ENCODE results near the gene TACC2.

The TACC2 gene

GRCh38 chr10:122301055-122301810 is 312.3 kb downstream of the TACC2 start:
- Histone ChIP-seq H3K9ac (ENCODE audit: low read depth, low read length) (no peak overlapping the region), H4K20me1 (ENCODE audit: insufficient read depth, low read length) (no peaks in the 10 kb centered on the region), H3K36me3 (ENCODE audit: insufficient read depth, low read length) (no peaks in the 10 kb centered on the region), H3K27me3 (ENCODE audit: insufficient read depth, low read length, poor library complexity) (no peaks in the 10 kb centered on the region), H3K4me1 (ENCODE audit: insufficient read depth, low read length) (0 out of 2 replicates have a peak, but pooled peaks cover 3% of the 10 kb centered on the region), H3K4me3 (ENCODE audit: low read depth in 1 of 2, low read length in 2 of 2) (no peak overlapping the region), H3K27ac (ENCODE audit: low read length) (no peak overlapping the region), H3K4me2 (ENCODE audit: insufficient read depth, low read length) (no peak overlapping the region), H3K9me3 (ENCODE audit: insufficient read depth, low read length, severe bottlenecking) (no peaks in the 10 kb centered on the region), H3K79me2 (ENCODE audit: insufficient read depth, low read length) (no peaks in the 10 kb centered on the region), H2AFZ (ENCODE audit: low read depth, low read length) (no peak overlapping the region)
- ATAC-seq (ENCODE audit: insufficient read depth, low read depth): no peak
- DNase-seq: no peak
- no peak for TF ChIP-seq CTCF (IDR thresholded peaks at IDR 0.05; ENCODE audit: borderline replicate concordance, extremely low read depth, low read length, poor library complexity, severe bottlenecking)
- no peak for TF ChIP-seq EZH2 (IDR thresholded peaks at IDR 0.05; ENCODE audit: borderline replicate concordance, low read depth, low read length, severe bottlenecking)

- Histone ChIP-seq H3K4me3 (ENCODE audit: low read depth in 1 of 2, low read length in 2 of 2) (no peak overlapping the region), H3K27me3 (ENCODE audit: insufficient read depth, low read length, poor library complexity) (no peaks in the 10 kb centered on the region), H3K4me2 (ENCODE audit: insufficient read depth, low read length) (no peak overlapping the region), H3K36me3 (ENCODE audit: insufficient read depth, low read length) (no peaks in the 10 kb centered on the region), H3K4me1 (ENCODE audit: insufficient read depth, low read length) (0 out of 2 replicates have a peak, but pooled peaks cover 3% of the 10 kb centered on the region), H4K20me1 (ENCODE audit: insufficient read depth, low read length) (no peaks in the 10 kb centered on the region), H3K9ac (ENCODE audit: low read depth, low read length) (no peak overlapping the region), H3K79me2 (ENCODE audit: insufficient read depth, low read length) (no peaks in the 10 kb centered on the region), H3K27ac (ENCODE audit: low read length) (no peak overlapping the region), H3K9me3 (ENCODE audit: insufficient read depth, low read length, severe bottlenecking) (no peaks in the 10 kb centered on the region), H2AFZ (ENCODE audit: low read depth, low read length) (no peak overlapping the region)
- no peak for TF ChIP-seq EZH2 (IDR thresholded peaks at IDR 0.05; ENCODE audit: borderline replicate concordance, low read depth, low read length, severe bottlenecking)
- TF ChIP-seq CTCF (IDR thresholded peaks at IDR 0.05; ENCODE audit: borderline replicate concordance, extremely low read depth, low read length, poor library complexity, severe bottlenecking): no peak
- no peak for ATAC-seq (ENCODE audit: insufficient read depth, low read depth)
- no peak for DNase-seq
Observed at GRCh38 chr10:122301811-122302115, 312.8 kb downstream of the TACC2 start.

- peaks cover under 1% of the 10 kb centered on the region for H3K27me3 ChIP-seq (ENCODE audit: insufficient read depth, low read length, poor library complexity)
- no peaks in the 10 kb centered on the region for H3K9me3 ChIP-seq (ENCODE audit: insufficient read depth, low read length, severe bottlenecking)
- no peaks in the 10 kb centered on the region for H3K36me3 ChIP-seq (ENCODE audit: insufficient read depth, low read length)
- 0 out of 2 replicates have a peak, but pooled peaks cover 3% of the 10 kb centered on the region for H3K4me1 ChIP-seq (ENCODE audit: insufficient read depth, low read length)
- no peaks in the 10 kb centered on the region for H3K79me2 ChIP-seq (ENCODE audit: insufficient read depth, low read length)
- no peak overlapping the region for H2AFZ ChIP-seq (ENCODE audit: low read depth, low read length)
- H4K20me1 ChIP-seq (ENCODE audit: insufficient read depth, low read length): no peaks in the 10 kb centered on the region
- H3K4me3 ChIP-seq (ENCODE audit: low read depth in 1 of 2, low read length in 2 of 2): no peak overlapping the region
- no peak overlapping the region for H3K9ac ChIP-seq (ENCODE audit: low read depth, low read length)
- TF ChIP-seq CTCF (IDR thresholded peaks at IDR 0.05; ENCODE audit: borderline replicate concordance, extremely low read depth, low read length, poor library complexity, severe bottlenecking): no peak
- no peak for TF ChIP-seq EZH2 (IDR thresholded peaks at IDR 0.05; ENCODE audit: borderline replicate concordance, low read depth, low read length, severe bottlenecking)
- no peak for ATAC-seq (ENCODE audit: insufficient read depth, low read depth)
- no peak for DNase-seq
- H3K4me2 ChIP-seq (ENCODE audit: insufficient read depth, low read length): no peak overlapping the region
- H3K27ac ChIP-seq (ENCODE audit: low read length): no peak overlapping the region
Observed at GRCh38 chr10:122302315-122302714, 313.4 kb downstream of the TACC2 start.

Measured in DND-41 (cell line).